VCaP (cell line): ENCODE results near the gene DNAH11.
A peak's percentile ranks its signal among the peaks of the same experiment; 100 is the strongest.
"Not testable (repeated sequence)": the region's sequence is repeated elsewhere in the genome, so short reads cannot be mapped to it uniquely, and the experiment has no call there.

Source experiments
- H3K27ac ChIP-seq: fragments of 450-650 bp; 2 replicates; pipeline ENCODE4 v1.5.1; 2017
- CTCF ChIP-seq: fragments of 450-650 bp; conservative IDR thresholded peaks from 2 replicates; pipeline ENCODE4 v1.5.1; 2017; ENCODE audit warnings: mild to moderate bottlenecking, moderate library complexity

Gene DNAH11

GRCh38 chr7:21656081-21656480, 113.2 kb downstream of the DNAH11 start:
- TF ChIP-seq CTCF = no peak
- H3K27ac ChIP-seq = no peak overlapping the region

GRCh38 chr7:21656796-21657195, 114.0 kb downstream of the DNAH11 start:
- no peak for TF ChIP-seq CTCF
- H3K27ac ChIP-seq = no peak overlapping the region

- no peak for TF ChIP-seq CTCF
- no peak overlapping the region for H3K27ac ChIP-seq
Observed at GRCh38 chr7:21670496-21670895, 127.7 kb downstream of the DNAH11 start.

GRCh38 chr7:21671859-21672258, 129.0 kb downstream of the DNAH11 start:
- H3K27ac ChIP-seq = no peak overlapping the region
- no peak for TF ChIP-seq CTCF

GRCh38 chr7:21675255-21675654, 132.4 kb downstream of the DNAH11 start:
- H3K27ac ChIP-seq = no peak overlapping the region
- no peak for TF ChIP-seq CTCF

- peak; percentile 58 for TF ChIP-seq CTCF
- no peak overlapping the region for H3K27ac ChIP-seq
Observed at GRCh38 chr7:21690705-21691104, 147.9 kb downstream of the DNAH11 start.

GRCh38 chr7:21691146-21691545, 148.3 kb downstream of the DNAH11 start:
- H3K27ac ChIP-seq = not testable (repeated sequence)

GRCh38 chr7:21700587-21700986, 157.7 kb downstream of the DNAH11 start:
- H3K27ac ChIP-seq = not testable (repeated sequence)

GRCh38 chr7:21702303-21702702, 159.5 kb downstream of the DNAH11 start:
- no peak overlapping the region for H3K27ac ChIP-seq
- TF ChIP-seq CTCF = no peak
